SKM-1 (cell line): Measurements from ENCODE around the gene FLRT1.

Experiments
- DNase-seq: peaks from one replicate; lab custom pipeline; 2025; ENCODE audit not compliant: unreplicated experiment; lab: John Stamatoyannopoulos, UW

The FLRT1 gene

GRCh38 chr11:64035576-64035975 lies at the start of gene FLRT1:
Gene FLRT1, plus strand, starts transcription at chr11:64035931. Its CDS starts 80,337 bp downstream, at chr11:64116268.
- DNase-seq: no peak

GRCh38 chr11:63986156-63986931 lies 49.4 kb upstream of the FLRT1 start, which contains the start of gene OTUB1:
Gene OTUB1, plus strand, starts transcription at chr11:63986438. Its CDS starts 19 bp downstream, at chr11:63986457.
- peak; percentile 79 for DNase-seq

GRCh38 chr11:63986932-63987513 lies 48.7 kb upstream of the FLRT1 start:
- no peak for DNase-seq

GRCh38 chr11:63991558-63991957 lies 44.2 kb upstream of the FLRT1 start:
- DNase-seq: no peak

- no peak for DNase-seq
These were observed 42.6 kb upstream of the FLRT1 start for GRCh38 chr11:63993100-63993499.

GRCh38 chr11:63993993-63994392 lies 41.7 kb upstream of the FLRT1 start:
- DNase-seq: no peak

- DNase-seq: no peak
These were observed 39.2 kb upstream of the FLRT1 start for GRCh38 chr11:63996512-63996911.

GRCh38 chr11:63997104-63997700 lies 38.5 kb upstream of the FLRT1 start:
- DNase-seq: no peak

GRCh38 chr11:63997801-63998337 lies 37.9 kb upstream of the FLRT1 start:
- no peak for DNase-seq

- no peak for DNase-seq
These were observed 37.0 kb upstream of the FLRT1 start for GRCh38 chr11:63998558-63999348.

- no peak for DNase-seq
These were observed 36.2 kb upstream of the FLRT1 start for GRCh38 chr11:63999349-64000025.

GRCh38 chr11:64000026-64000739 lies 35.5 kb upstream of the FLRT1 start:
- no peak for DNase-seq

GRCh38 chr11:64000740-64001483 lies 34.8 kb upstream of the FLRT1 start:
- DNase-seq: no peak

- DNase-seq: no peak
These were observed 34.0 kb upstream of the FLRT1 start for GRCh38 chr11:64001484-64002420.

GRCh38 chr11:64003807-64004589 lies 31.7 kb upstream of the FLRT1 start:
- DNase-seq: no peak

- DNase-seq: no peak
These were observed 31.1 kb upstream of the FLRT1 start for GRCh38 chr11:64004590-64004984.

GRCh38 chr11:64005691-64006090 lies 30.0 kb upstream of the FLRT1 start:
- no peak for DNase-seq
